CD14-positive monocyte (primary cell): ENCODE data around the gene KCTD13. TPM values are rescaled to one million over a fixed set of nuclear protein-coding genes. Genes with fewer than 3 reads are reported as not detected.
A peak's percentile ranks its signal among the peaks of the same experiment; 100 is the strongest.

Experiments used
- DNase-seq, 3 donors: peaks; one replicate each; pipeline ENCODE4 v3.0.0-alpha.2; 2011 to 2022
- H2AFZ ChIP-seq: 2 replicates; pipeline ENCODE4 v1.6.0; 2012; ENCODE audit warnings: mild to moderate bottlenecking, low read depth, low read length, inconsistent platforms; ENCODE audit not compliant: insufficient read depth, poor library complexity, severe bottlenecking
- H3K27ac ChIP-seq, 2 donors: 1 replicate in 1 of 2; 2 replicates in 1 of 2; pipeline ENCODE4 v1.5.1; 2012 to 2013; ENCODE audit warnings: low read length in 2 of 2, control low read depth in 1 of 2, inconsistent platforms in 1 of 2, low read depth in 1 of 2, mild to moderate bottlenecking in 1 of 2
- H3K27me3 ChIP-seq, 2 donors: one replicate each; pipeline versions ENCODE4 v1.6.0 to v1.6.1; 2011 to 2013; ENCODE audit warnings: low read length in 2 of 2; ENCODE audit not compliant: control insufficient read depth in 2 of 2, insufficient read depth in 2 of 2
- H3K36me3 ChIP-seq, 2 donors: replicated peaks in 1 of 2; 1 replicate in 1 of 2; 2 replicates in 1 of 2; pipeline versions ENCODE4 v1.5.1 to v1.6.1; 2012 to 2013; ENCODE audit warnings: low read length in 2 of 2, control low read depth in 1 of 2, inconsistent platforms in 1 of 2, mild to moderate bottlenecking in 1 of 2; ENCODE audit not compliant: insufficient read depth in 2 of 2, control insufficient read depth in 1 of 2
- H3K4me1 ChIP-seq, 2 donors: 1 replicate in 1 of 2; 2 replicates in 1 of 2; pipeline versions ENCODE4 v1.5.1 to v1.6.1; 2012 to 2013; ENCODE audit warnings: low read length in 2 of 2, control low read depth in 1 of 2, inconsistent platforms in 1 of 2, mild to moderate bottlenecking in 1 of 2, moderate library complexity in 1 of 2; ENCODE audit not compliant: insufficient read depth in 2 of 2, control insufficient read depth in 1 of 2
- H3K4me2 ChIP-seq: replicated peaks from 2 replicates; pipeline ENCODE3; 2012; ENCODE audit warnings: low read length, moderate library complexity, mild to moderate bottlenecking; ENCODE audit not compliant: poor library complexity, severe bottlenecking; ENCODE audit errors: extremely low read depth
- H3K4me3 ChIP-seq, 3 experiments: fragments of 200-600 bp in 1 of 3; sonication (generic) in 1 of 3; replicated peaks in 1 of 3; 1 replicate in 2 of 3; 2 replicates in 1 of 3; pipeline ENCODE4 v1.5.1; 2011 to 2013; ENCODE audit warnings: low read length in 3 of 3, mild to moderate bottlenecking in 3 of 3, control low read depth in 2 of 3, low read depth in 2 of 3, inconsistent platforms in 1 of 3, moderate library complexity in 1 of 3
- H3K79me2 ChIP-seq: 2 replicates; pipeline ENCODE4 v1.6.0; 2012; ENCODE audit warnings: mild to moderate bottlenecking, control low read depth, inconsistent platforms, low read length, moderate library complexity; ENCODE audit not compliant: insufficient read depth
- H3K9ac ChIP-seq: 2 replicates; pipeline ENCODE4 v1.6.0; 2017; ENCODE audit warnings: low read length, mild to moderate bottlenecking; ENCODE audit not compliant: insufficient read depth, poor library complexity, severe bottlenecking
- H3K9me3 ChIP-seq, 2 donors: replicated peaks in 1 of 2; 1 replicate in 1 of 2; 2 replicates in 1 of 2; pipeline versions ENCODE4 v1.5.1 to v1.6.1; 2012 to 2013; ENCODE audit warnings: low read length in 2 of 2, control low read depth in 1 of 2; ENCODE audit not compliant: control insufficient read depth in 1 of 2, insufficient read depth in 1 of 2
- H4K20me1 ChIP-seq: 2 replicates; pipeline ENCODE4 v1.6.0; 2012; ENCODE audit warnings: mild to moderate bottlenecking, low read length, control low read depth, moderate library complexity; ENCODE audit not compliant: insufficient read depth
- H3K27ac Mint-ChIP-seq, 7 donors: one replicate each; pipeline ENCODE4 v1.8.0; 2020; ENCODE audit warnings: mild to moderate bottlenecking in 7 of 7, mixed read lengths in 7 of 7, moderate library complexity in 6 of 7, inconsistent platforms in 2 of 7
- H3K27me3 Mint-ChIP-seq, 3 donors: one replicate each; pipeline ENCODE4 v1.8.0; 2021 to 2022; ENCODE audit warnings: low read depth in 3 of 3, mild to moderate bottlenecking in 3 of 3, mixed read lengths in 3 of 3, moderate library complexity in 3 of 3, inconsistent platforms in 1 of 3
- H3K36me3 Mint-ChIP-seq, 2 donors: one replicate each; pipeline ENCODE4 v1.8.0; 2020; ENCODE audit warnings: mixed read lengths in 2 of 2, inconsistent platforms in 1 of 2, mild to moderate bottlenecking in 1 of 2
- H3K4me1 Mint-ChIP-seq: one replicate; pipeline ENCODE4 v1.8.0; 2020; ENCODE audit warnings: mild to moderate bottlenecking, mixed read lengths
- H3K4me3 Mint-ChIP-seq, 2 donors: one replicate each; pipeline ENCODE4 v1.8.0; 2020; ENCODE audit warnings: mild to moderate bottlenecking in 2 of 2, mixed read lengths in 2 of 2, moderate library complexity in 1 of 2
- H3K9me3 Mint-ChIP-seq, 7 donors: one replicate each; pipeline ENCODE4 v1.8.0; 2020 to 2022; ENCODE audit warnings: mixed read lengths in 7 of 7, mild to moderate bottlenecking in 6 of 7, moderate library complexity in 6 of 7, inconsistent platforms in 2 of 7
- CTCF ChIP-seq: fragments of 200-600 bp; IDR thresholded peaks from one replicate; pipeline ENCODE4 v1.8.0; 2022; ENCODE audit warnings: antibody characterized with exemption, mild to moderate bottlenecking
- WGBS: methylation state at CpG from one replicate; pipeline ENCODE4 v1.1.5; 2013; ENCODE audit warnings: missing lambda C conversion rate; ENCODE audit not compliant: insufficient coverage; 5-methylcytosine and 5-hydroxymethylcytosine counted together
- intact Hi-C, 2 donors: fragments of 100-400 bp; cut with micrococcal nuclease; formaldehyde crosslinking; loops; one replicate each; pipeline versions ENCODE4 v1.15.0 to v1.15.1; 2023
- polyA plus RNA-seq, 3 donors: library from polyadenylated mRNA; depleted of rRNA in 1 of 3; unstranded in 2 of 3; stranded (reverse) in 1 of 3; fragments of 300-500 nt in 2 of 3; fragments of >200 nt in 1 of 3; fragmentation: Illumina TruSeq in 2 of 3; gene quantifications; 1 replicate in 2 of 3; 2 replicates in 1 of 3; pipeline ENCODE4 v1.2.3, GENCODE V29; 2012 to 2021

Gene KCTD13
- polyA plus RNA-seq, 3 donors, result 4.0 to 36.6 (median 4.7) TPM

DNA sequence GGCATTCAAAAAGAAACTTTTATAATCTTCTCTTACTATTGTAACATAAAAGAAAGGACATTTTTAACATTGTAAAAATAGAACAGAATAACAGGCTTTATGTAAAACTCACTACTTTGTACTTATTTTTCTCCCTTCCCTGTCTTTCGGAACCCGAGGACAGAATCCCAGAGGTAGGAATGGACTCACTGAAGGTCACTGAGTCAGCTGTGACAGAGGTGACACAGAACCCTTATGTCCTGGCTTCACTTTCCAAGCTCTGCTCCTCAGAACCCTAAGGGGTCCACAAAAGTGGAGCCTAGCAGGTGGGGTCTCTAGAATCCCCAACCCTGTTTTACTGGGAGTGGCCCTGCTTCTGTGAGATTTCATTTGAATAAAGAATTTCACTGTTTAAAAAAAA is 3.7 kb downstream of the KCTD13 start:
- H3K27me3 Mint-ChIP-seq, result peaks cover 0 to 3% (median 0%) of the 10 kb centered on the region in 3 donors
- H3K9me3 Mint-ChIP-seq, result no peaks in the 10 kb centered on the region
- Histone ChIP-seq H4K20me1 (peaks cover 42% of the 10 kb centered on the region), H3K4me3 (no peak overlapping the region), H3K27me3 (no peaks in the 10 kb centered on the region), H3K4me1 (peaks cover 16 to 23% of the 10 kb centered on the region in 2 donors), H3K9me3 (no peaks in the 10 kb centered on the region), H3K4me2 (no peak overlapping the region), H3K36me3 (peaks cover 49 to 56% of the 10 kb centered on the region in 2 donors), H3K27ac (no peak overlapping the region), H3K79me2 (peaks cover 36% of the 10 kb centered on the region), H3K9ac (no peak overlapping the region), H2AFZ (no peak overlapping the region)
- H3K27ac Mint-ChIP-seq, result no peak overlapping the region
- H3K4me1 Mint-ChIP-seq, result peaks cover 26% of the 10 kb centered on the region
- peaks cover 47 to 58% of the 10 kb centered on the region in 2 donors for H3K36me3 Mint-ChIP-seq
- no peak for TF ChIP-seq CTCF
- WGBS, result 100% methylated on average over 2 of the region's 2 CpGs
- H3K4me3 Mint-ChIP-seq, result no peak overlapping the region
- intact Hi-C loops, result loop anchor here in 1 of 2 donors (10.0 kb wide), 1 partner anchor 58 kb away; the partner anchor contains the start of gene CDIPT
- no peak for DNase-seq

- Mint-ChIP-seq H3K27ac (peak overlapping the region in 2 of 7 donors; percentile 19 to 74), H3K27me3 (peaks cover 0 to 3% (median 0%) of the 10 kb centered on the region in 3 donors), H3K4me3 (no peak overlapping the region), H3K4me1 (peaks cover 15% of the 10 kb centered on the region), H3K9me3 (no peaks in the 10 kb centered on the region), H3K36me3 (peaks cover 58 to 68% of the 10 kb centered on the region in 2 donors)
- H3K9ac ChIP-seq, result no peak overlapping the region
- no peak for TF ChIP-seq CTCF
- peaks cover 49% of the 10 kb centered on the region for H4K20me1 ChIP-seq
- intact Hi-C loops, result loop anchor here in 1 of 2 donors (10.0 kb wide), 1 partner anchor 56 kb away; the partner anchor contains the start of gene CDIPT
- no peaks in the 10 kb centered on the region for H3K27me3 ChIP-seq
- 90% methylated on average over 1 of the region's 3 CpGs for WGBS
- no peak overlapping the region for H3K4me3 ChIP-seq
- H3K36me3 ChIP-seq, result peaks cover 49 to 67% of the 10 kb centered on the region in 2 donors
- no peak overlapping the region for H3K27ac ChIP-seq
- H3K4me2 ChIP-seq, result no peak overlapping the region
- no peaks in the 10 kb centered on the region for H3K9me3 ChIP-seq
- H2AFZ ChIP-seq, result no peak overlapping the region
- peaks cover 36% of the 10 kb centered on the region for H3K79me2 ChIP-seq
- DNase-seq, result no peak
- peaks cover 8 to 11% of the 10 kb centered on the region in 2 donors for H3K4me1 ChIP-seq
Observed at GRCh38 chr16:29921034-29921385, 5.0 kb downstream of the KCTD13 start.
